Lower lobe of right lung (tissue), 2 donors: ENCODE measurements around the gene MTMR2. TPM values are rescaled to one million over a fixed set of nuclear protein-coding genes. Genes with fewer than 3 reads are reported as not detected.

Source experiments
- ATAC-seq, 2 donors: fragments of 200-7000 bp; cut with Tn5 transposase; one replicate each; pipeline ENCODE4 v1.9.1; 2020 to 2022; ENCODE audit warnings: mild to moderate bottlenecking in 2 of 2, moderate library complexity in 2 of 2
- DNase-seq: peaks from one replicate; pipeline ENCODE4 v3.0.0-alpha.2; 2020
- H3K27ac ChIP-seq: fragments of 200-600 bp; one replicate; pipeline ENCODE4 v1.8.0; 2022
- H3K27me3 ChIP-seq: fragments of 200-600 bp; one replicate; pipeline ENCODE4 v1.8.0; 2022; ENCODE audit warnings: low read depth
- H3K36me3 ChIP-seq: fragments of 200-600 bp; one replicate; pipeline ENCODE4 v1.8.0; 2022; ENCODE audit warnings: mild to moderate bottlenecking
- H3K4me1 ChIP-seq: fragments of 200-600 bp; one replicate; pipeline ENCODE4 v1.8.0; 2022
- H3K4me3 ChIP-seq: fragments of 200-600 bp; one replicate; pipeline ENCODE4 v1.8.0; 2022; ENCODE audit warnings: mild to moderate bottlenecking
- H3K9me3 ChIP-seq: fragments of 200-600 bp; one replicate; pipeline ENCODE4 v1.8.0; 2022
- CTCF ChIP-seq: fragments of 200-600 bp; IDR thresholded peaks from one replicate; pipeline ENCODE4 v1.8.0; 2022; ENCODE audit warnings: antibody characterized with exemption, mild to moderate bottlenecking
- intact Hi-C: fragments of 100-400 bp; cut with DNase I; formaldehyde crosslinking; loops from one replicate; pipeline ENCODE4 v1.11.0; 2022
- total RNA-seq: library from RNA; stranded (reverse); fragmentation: NEBNext Ultra II Directional; extraction: Animal tissue kit (Norgen Biotek cat#: 25700); gene quantifications from one replicate; pipeline ENCODE4 v1.2.1, GENCODE V29; 2021
- donor health status: DM: no; HTN: yes; CAD: no; lungs with severe emphysema.

Gene MTMR2
- total RNA-seq, 1 donor from 2014 or later = 24.9 TPM

- ATAC-seq (no peak), DNase-seq (no peak)
- Histone ChIP-seq H3K4me1 (peaks cover 21% of the 10 kb centered on the region), H3K4me3 (no peak overlapping the region), H3K9me3 (no peaks in the 10 kb centered on the region), H3K27me3 (no peaks in the 10 kb centered on the region), H3K27ac (no peak overlapping the region), H3K36me3 (no peaks in the 10 kb centered on the region)
- TF ChIP-seq CTCF = no peak
- intact Hi-C loops = no loop called here
These were observed 30.9 kb downstream of the MTMR2 start for GRCh38 chr11:95892892-95893570.

- ATAC-seq (no peak), DNase-seq (no peak)
- intact Hi-C loops = no loop called here
- Histone ChIP-seq H3K27ac (no peak overlapping the region), H3K27me3 (no peaks in the 10 kb centered on the region), H3K36me3 (peaks cover under 1% of the 10 kb centered on the region), H3K4me3 (no peak overlapping the region), H3K9me3 (no peaks in the 10 kb centered on the region), H3K4me1 (peaks cover 21% of the 10 kb centered on the region)
- no peak for TF ChIP-seq CTCF
These were observed 31.4 kb downstream of the MTMR2 start for GRCh38 chr11:95892492-95892891.

GRCh38 chr11:95891423-95892170 is 32.3 kb downstream of the MTMR2 start:
- Histone ChIP-seq H3K4me1 (peaks cover 21% of the 10 kb centered on the region), H3K4me3 (no peak overlapping the region), H3K36me3 (peaks cover 10% of the 10 kb centered on the region), H3K27ac (no peak overlapping the region), H3K27me3 (no peaks in the 10 kb centered on the region), H3K9me3 (no peaks in the 10 kb centered on the region)
- TF ChIP-seq CTCF = no peak
- intact Hi-C loops = no loop called here
- peak; percentile 37 to 43 for ATAC-seq
- no peak for DNase-seq

- ATAC-seq = no peak
- intact Hi-C loops = no loop called here
- TF ChIP-seq CTCF = no peak
These were observed 35.1 kb downstream of the MTMR2 start for GRCh38 chr11:95888852-95889251.

GRCh38 chr11:95888439-95888838 is 35.5 kb downstream of the MTMR2 start:
- intact Hi-C loops = no loop called here
- H3K27me3 ChIP-seq = no peaks in the 10 kb centered on the region
- H3K9me3 ChIP-seq = no peaks in the 10 kb centered on the region
- no peaks in the 10 kb centered on the region for H3K4me1 ChIP-seq
- H3K4me3 ChIP-seq = no peak overlapping the region
- TF ChIP-seq CTCF = no peak
- H3K36me3 ChIP-seq = peaks cover 15% of the 10 kb centered on the region
- no peak overlapping the region for H3K27ac ChIP-seq
- no peak for DNase-seq
- ATAC-seq = no peak

More at GRCh38 chr11:95888852-95889251, 35.1 kb downstream of the MTMR2 start:
- no peaks in the 10 kb centered on the region for H3K27me3 ChIP-seq
- H3K27ac ChIP-seq = no peak overlapping the region
- H3K36me3 ChIP-seq = peaks cover 15% of the 10 kb centered on the region
- H3K9me3 ChIP-seq = no peaks in the 10 kb centered on the region
- H3K4me1 ChIP-seq = no peaks in the 10 kb centered on the region
- no peak for DNase-seq
- no peak overlapping the region for H3K4me3 ChIP-seq
